HepG2 (cell line): ENCODE measurements around the gene SCUBE2.

Experiments used
- CTCF ChIP-seq: sonication (generic); formaldehyde crosslinking; IDR thresholded peaks from 2 replicates; pipeline ENCODE4 v1.5.0; 2020; ENCODE audit warnings: mild to moderate bottlenecking, missing genetic modification reagents, moderate library complexity
- NFIC ChIP-seq: IDR thresholded peaks from 2 replicates; pipeline ENCODE4 v1.6.1; 2012; ENCODE audit warnings: mild to moderate bottlenecking, low read length, inconsistent platforms
- SRF ChIP-seq: IDR thresholded peaks from 2 replicates; pipeline ENCODE4 v1.6.1; 2011; ENCODE audit warnings: mild to moderate bottlenecking, low read depth, low read length, moderate library complexity
- ZNF441 ChIP-seq: sonication (generic); formaldehyde crosslinking; IDR thresholded peaks from 2 replicates; pipeline ENCODE4 v1.7.0; 2021; ENCODE audit warnings: missing genetic modification reagents, borderline replicate concordance
- ZNF672 ChIP-seq: sonication (generic); formaldehyde crosslinking; IDR thresholded peaks from 2 replicates; pipeline ENCODE4 v1.8.1; 2022; ENCODE audit warnings: missing genetic modification reagents

DNA sequence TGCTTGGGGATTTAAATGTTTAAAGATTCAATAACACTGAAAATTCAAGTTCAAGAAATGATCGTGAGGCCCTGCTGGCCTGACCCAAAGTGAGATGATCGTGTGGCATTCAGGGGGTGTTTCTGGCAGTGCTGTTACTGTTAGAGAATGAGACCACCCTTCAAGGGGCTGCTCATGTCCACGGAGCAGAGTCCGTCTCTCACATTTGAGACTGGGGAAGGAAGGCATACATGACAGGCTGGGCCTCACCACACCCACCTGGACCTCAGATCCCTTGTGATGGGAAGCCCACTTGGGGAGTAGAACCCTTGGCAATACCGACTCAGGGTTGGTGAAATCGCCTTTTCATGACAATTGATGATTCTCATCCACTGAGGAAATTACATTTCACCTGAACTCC lies 71.5 kb downstream of the SCUBE2 start:
- no peak for TF ChIP-seq ZNF672 (CRISPR knock-in tag)
- no peak for TF ChIP-seq CTCF (CRISPR knock-in tag)
- no peak for TF ChIP-seq SRF
- no peak for TF ChIP-seq NFIC
- TF ChIP-seq ZNF441 (CRISPR knock-in tag), result no peak
